Esophagus squamous epithelium (tissue), 5 donors: ENCODE results near the gene RBMS3. TPM values are rescaled to one million over a fixed set of nuclear protein-coding genes. Genes with fewer than 3 reads are reported as not detected.

Experiments
- DNase-seq: peaks from one replicate; lab custom pipeline; 2025; lab: John Stamatoyannopoulos, UW
- H3K27ac ChIP-seq, 4 donors: fragments of 200-600 bp; sonication (generic); one replicate each; pipeline ENCODE4 v1.5.1; 2016 to 2019; ENCODE audit warnings: mild to moderate bottlenecking in 1 of 4
- H3K27me3 ChIP-seq, 4 donors: fragments of 200-600 bp; sonication (generic); 1 replicate in 3 of 4; 2 replicates in 1 of 4; pipeline versions ENCODE4 v1.5.1 to v1.6.0; 2017 to 2021; ENCODE audit warnings: antibody characterized with exemption in 1 of 4
- H3K36me3 ChIP-seq, 3 donors: fragments of 200-600 bp; sonication (generic); one replicate each; pipeline ENCODE4 v1.5.1; 2016 to 2019
- H3K4me1 ChIP-seq, 3 donors: fragments of 200-600 bp; sonication (generic); one replicate each; pipeline ENCODE4 v1.5.1; 2017 to 2019
- H3K4me3 ChIP-seq, 4 donors: fragments of 200-600 bp; sonication (generic); 1 replicate in 3 of 4; 2 replicates in 1 of 4; pipeline ENCODE4 v1.5.1; 2016 to 2019; ENCODE audit warnings: mild to moderate bottlenecking in 2 of 4, moderate library complexity in 1 of 4
- H3K9me3 ChIP-seq, 3 donors: fragments of 200-600 bp; sonication (generic); one replicate each; pipeline ENCODE4 v1.5.1; 2016 to 2019
- POLR2A ChIP-seq, 4 donors: fragments of 450-650 bp; IDR thresholded peaks; one replicate each; pipeline ENCODE4 v1.6.1; 2017; ENCODE audit warnings: antibody characterized with exemption in 4 of 4, mild to moderate bottlenecking in 4 of 4, moderate library complexity in 3 of 4
- WGBS, 2 donors: methylation state at CpG; one replicate each; pipeline ENCODE4 v1.1.5; 2018; 5-methylcytosine and 5-hydroxymethylcytosine counted together
- intact Hi-C: fragments of 100-400 bp; cut with DNase I; formaldehyde crosslinking; loops from one replicate; pipeline ENCODE4 v1.15.0; 2022
- total RNA-seq, 4 donors: library from RNA; depleted of rRNA; stranded (reverse); fragments of >200 nt; gene quantifications; one replicate each; pipeline ENCODE4 v1.1.0, GENCODE V29; 2016
- TF ChIP-seq, protein P1 (sequence below), 6 experiments: fragments of 450-650 bp in 4 of 6; fragments of 200-600 bp in 2 of 6; sonication (generic) in 2 of 6; IDR thresholded peaks; one replicate each; pipeline ENCODE4 v1.5.1; 2016 to 2019; ENCODE audit warnings: antibody characterized with exemption in 6 of 6, mild to moderate bottlenecking in 4 of 6, moderate library complexity in 4 of 6
- donor health status: DM: yes; HTN: yes; CAD: no.

RBMS3 gene
- total RNA-seq, 4 donors from 2014 or later, result 0.57 to 35.7 (median 6.1) TPM

DNA sequence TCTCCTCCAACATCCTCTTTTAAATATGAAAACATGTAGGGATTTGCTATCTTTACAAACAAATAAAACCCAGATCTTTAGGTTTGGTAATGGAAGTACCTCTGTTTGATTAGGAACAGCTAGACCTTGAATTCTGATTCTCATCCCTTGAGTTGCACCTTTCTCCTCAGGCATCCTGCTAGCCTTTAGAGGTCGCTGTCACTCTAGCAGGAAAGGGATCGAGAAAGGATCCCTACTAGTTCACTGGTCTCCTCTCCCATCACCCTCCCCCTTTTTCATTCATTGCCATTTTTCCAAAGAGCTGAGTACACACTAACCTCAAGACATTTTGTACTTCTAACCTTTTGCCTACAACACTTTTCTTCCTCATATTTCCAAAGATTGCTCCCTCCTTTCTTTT lies 569.8 kb downstream of the RBMS3 start:
- Histone ChIP-seq H3K27ac (no peak overlapping the region), H3K27me3 (no peaks in the 10 kb centered on the region), H3K36me3 (no peaks in the 10 kb centered on the region), H3K9me3 (no peaks in the 10 kb centered on the region), H3K4me3 (no peak overlapping the region), H3K4me1 (no peaks in the 10 kb centered on the region)
- WGBS, 2 donors, result 48 to 58% methylated on average over 2 of the region's 2 CpGs
- intact Hi-C loops, result no loop called here
- DNase-seq, result no peak
- TF ChIP-seq, protein P1, sequence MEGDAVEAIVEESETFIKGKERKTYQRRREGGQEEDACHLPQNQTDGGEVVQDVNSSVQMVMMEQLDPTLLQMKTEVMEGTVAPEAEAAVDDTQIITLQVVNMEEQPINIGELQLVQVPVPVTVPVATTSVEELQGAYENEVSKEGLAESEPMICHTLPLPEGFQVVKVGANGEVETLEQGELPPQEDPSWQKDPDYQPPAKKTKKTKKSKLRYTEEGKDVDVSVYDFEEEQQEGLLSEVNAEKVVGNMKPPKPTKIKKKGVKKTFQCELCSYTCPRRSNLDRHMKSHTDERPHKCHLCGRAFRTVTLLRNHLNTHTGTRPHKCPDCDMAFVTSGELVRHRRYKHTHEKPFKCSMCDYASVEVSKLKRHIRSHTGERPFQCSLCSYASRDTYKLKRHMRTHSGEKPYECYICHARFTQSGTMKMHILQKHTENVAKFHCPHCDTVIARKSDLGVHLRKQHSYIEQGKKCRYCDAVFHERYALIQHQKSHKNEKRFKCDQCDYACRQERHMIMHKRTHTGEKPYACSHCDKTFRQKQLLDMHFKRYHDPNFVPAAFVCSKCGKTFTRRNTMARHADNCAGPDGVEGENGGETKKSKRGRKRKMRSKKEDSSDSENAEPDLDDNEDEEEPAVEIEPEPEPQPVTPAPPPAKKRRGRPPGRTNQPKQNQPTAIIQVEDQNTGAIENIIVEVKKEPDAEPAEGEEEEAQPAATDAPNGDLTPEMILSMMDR (IDR thresholded peaks at IDR 0.05), result no peak
- no peak for TF ChIP-seq POLR2A (IDR thresholded peaks at IDR 0.05)

DNA sequence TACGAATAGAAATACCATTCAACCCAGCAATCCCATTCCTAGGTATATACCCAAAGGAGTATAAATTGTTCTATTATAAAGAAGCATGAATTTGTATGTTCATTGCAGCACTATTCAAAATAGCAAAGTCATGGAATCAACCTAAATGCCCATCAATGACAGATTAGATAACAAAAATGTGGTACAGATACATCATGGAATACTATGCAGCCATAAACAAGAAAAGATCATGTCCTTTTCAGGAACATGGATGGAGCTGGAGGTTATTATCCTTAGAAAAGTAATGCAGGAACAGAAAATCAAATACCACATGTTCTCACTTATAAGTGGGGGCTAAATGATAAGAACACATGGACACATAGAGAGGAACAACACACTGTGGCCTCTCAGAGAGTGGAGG lies 571.9 kb downstream of the RBMS3 start:
- no peaks in the 10 kb centered on the region for H3K4me1 ChIP-seq
- no peaks in the 10 kb centered on the region for H3K9me3 ChIP-seq
- intact Hi-C loops, result no loop called here
- H3K36me3 ChIP-seq, result no peaks in the 10 kb centered on the region
- WGBS, 2 donors, result 43 to 76% methylated on average over 1 of the region's 1 CpG
- H3K4me3 ChIP-seq, result no peak overlapping the region
- TF ChIP-seq POLR2A (IDR thresholded peaks at IDR 0.05), result no peak
- TF ChIP-seq, protein P1 (IDR thresholded peaks at IDR 0.05), result no peak
- no peaks in the 10 kb centered on the region for H3K27me3 ChIP-seq
- DNase-seq, result no peak
- H3K27ac ChIP-seq, result no peak overlapping the region

DNA sequence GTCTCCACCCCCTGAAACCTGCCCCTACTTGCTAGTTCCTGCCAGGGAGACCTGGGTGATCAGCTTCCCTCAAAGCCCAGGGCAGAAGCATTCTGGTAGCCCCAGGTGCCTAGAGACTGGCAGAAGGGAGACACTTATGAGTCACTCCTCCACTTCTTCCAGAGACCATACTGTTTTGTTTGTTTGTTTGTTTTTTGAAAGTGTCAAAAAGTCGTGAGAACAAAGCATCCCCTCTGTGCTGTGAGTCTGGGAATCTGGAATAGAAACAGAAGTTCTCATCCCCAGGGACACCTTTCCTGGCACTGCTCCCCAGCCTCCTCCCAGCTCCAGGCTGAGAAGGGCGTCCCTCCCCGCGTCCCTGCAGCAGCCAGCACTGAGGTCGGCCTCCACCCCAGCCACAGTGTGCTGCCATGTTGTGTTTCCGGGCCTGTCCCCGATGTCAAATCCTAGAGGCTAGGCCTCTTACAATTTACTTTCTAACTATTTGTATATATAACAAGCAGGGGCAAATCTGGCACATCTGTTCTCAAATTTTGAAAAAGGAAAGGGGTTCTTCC lies 573.0 kb downstream of the RBMS3 start:
- H3K9me3 ChIP-seq, result no peaks in the 10 kb centered on the region
- H3K36me3 ChIP-seq, result no peaks in the 10 kb centered on the region
- no peak overlapping the region for H3K27ac ChIP-seq
- intact Hi-C loops, result no loop called here
- no peak overlapping the region for H3K4me3 ChIP-seq
- WGBS, 2 donors, result 63 to 72% methylated on average over 4 to 5 of the region's 7 CpGs
- TF ChIP-seq POLR2A (IDR thresholded peaks at IDR 0.05), result no peak
- TF ChIP-seq, protein P1 (IDR thresholded peaks at IDR 0.05), result no peak
- DNase-seq, result no peak
- H3K27me3 ChIP-seq, result no peaks in the 10 kb centered on the region
- no peaks in the 10 kb centered on the region for H3K4me1 ChIP-seq

DNA sequence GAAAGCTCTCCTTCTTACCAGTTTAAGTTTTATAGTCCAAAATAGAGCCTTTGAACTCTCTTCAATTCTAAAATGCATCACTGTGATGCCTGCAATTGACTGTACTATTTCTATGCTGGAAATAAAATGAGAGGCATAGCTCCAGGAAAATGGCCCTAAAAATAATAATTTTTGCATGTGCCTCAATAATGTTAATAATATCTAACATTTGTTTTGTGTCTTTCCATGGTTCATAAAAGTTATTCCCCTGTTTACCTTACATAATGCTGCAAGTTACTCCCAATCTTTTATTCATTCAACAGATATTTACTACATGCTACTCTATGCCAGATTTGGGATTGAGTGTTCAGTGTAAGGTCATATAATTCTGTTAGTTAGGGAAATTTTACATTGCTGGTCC lies 574.0 kb downstream of the RBMS3 start:
- no peaks in the 10 kb centered on the region for H3K9me3 ChIP-seq
- no peaks in the 10 kb centered on the region for H3K36me3 ChIP-seq
- TF ChIP-seq, protein P1 (IDR thresholded peaks at IDR 0.05), result no peak
- TF ChIP-seq POLR2A (IDR thresholded peaks at IDR 0.05), result no peak
- intact Hi-C loops, result no loop called here
- H3K27ac ChIP-seq, result no peak overlapping the region
- DNase-seq, result no peak
- H3K27me3 ChIP-seq, result no peaks in the 10 kb centered on the region
- no peak overlapping the region for H3K4me3 ChIP-seq
- no peaks in the 10 kb centered on the region for H3K4me1 ChIP-seq

DNA sequence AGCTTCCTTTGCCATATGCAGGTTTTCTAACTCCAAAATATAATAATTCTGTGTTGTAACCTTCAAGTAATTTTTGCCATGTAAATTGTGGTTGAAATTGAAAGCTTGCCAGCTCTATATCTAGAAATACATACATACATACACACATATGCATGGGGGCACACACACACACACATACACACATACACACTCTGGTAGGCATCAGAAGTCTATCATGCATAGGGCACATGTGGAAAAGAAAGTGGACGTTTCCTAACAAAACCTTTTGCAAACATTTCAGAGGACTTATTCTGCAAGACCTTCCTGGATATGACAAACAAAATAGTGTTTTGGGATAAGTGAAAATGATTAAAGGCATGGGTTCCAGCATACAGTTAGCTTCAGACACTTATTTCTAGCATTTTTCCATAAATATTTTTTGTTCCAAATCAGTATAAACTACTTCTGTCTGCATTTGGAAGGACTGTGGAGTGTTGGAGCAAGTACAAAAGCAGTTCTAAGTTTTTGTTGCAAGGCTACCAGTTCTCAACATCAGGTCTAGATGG lies 578.9 kb downstream of the RBMS3 start:
- no peak for DNase-seq
- H3K36me3 ChIP-seq, result no peaks in the 10 kb centered on the region
- TF ChIP-seq, protein P1 (IDR thresholded peaks at IDR 0.05), result no peak
- TF ChIP-seq POLR2A (IDR thresholded peaks at IDR 0.05), result no peak
- intact Hi-C loops, result no loop called here
- 50 to 68% methylated on average over 1 of the region's 1 CpG for WGBS, 2 donors
- H3K9me3 ChIP-seq, result no peaks in the 10 kb centered on the region
- no peak overlapping the region for H3K4me3 ChIP-seq
- no peaks in the 10 kb centered on the region for H3K4me1 ChIP-seq
- no peaks in the 10 kb centered on the region for H3K27me3 ChIP-seq
- H3K27ac ChIP-seq, result no peak overlapping the region
